Smooth muscle cell (in vitro differentiated cells): ENCODE measurements around the gene MIPOL1. TPM values are rescaled to one million over a fixed set of nuclear protein-coding genes. Genes with fewer than 3 reads are reported as not detected.
"Not testable (repeated sequence)": the region's sequence is repeated elsewhere in the genome, so short reads cannot be mapped to it uniquely, and the experiment has no call there.

Source experiments
- DNase-seq: peaks from one replicate; lab custom pipeline; 2025; ENCODE audit not compliant: unreplicated experiment; lab: John Stamatoyannopoulos, UW
- H2AFZ ChIP-seq: fragments of 200-600 bp; sonication (generic); 2 replicates; pipeline ENCODE4 v1.6.0; 2016; ENCODE audit warnings: antibody characterized with exemption, low read depth, mild to moderate bottlenecking
- H3F3A ChIP-seq: fragments of 200-600 bp; sonication (generic); 2 replicates; pipeline ENCODE4 v1.6.0; 2017; ENCODE audit warnings: antibody characterized with exemption, low read depth
- H3K27ac ChIP-seq: fragments of 200-600 bp; sonication (generic); 2 replicates; pipeline ENCODE4 v1.5.1; 2016; ENCODE audit warnings: low read depth, mild to moderate bottlenecking
- H3K27me3 ChIP-seq: fragments of 200-600 bp; sonication (generic); 2 replicates; pipeline ENCODE4 v1.6.1; 2016; ENCODE audit warnings: low read depth, mild to moderate bottlenecking
- H3K36me3 ChIP-seq: fragments of 200-600 bp; sonication (generic); 2 replicates; pipeline ENCODE4 v1.5.1; 2016; ENCODE audit warnings: low read depth
- H3K4me1 ChIP-seq: fragments of 200-600 bp; sonication (generic); 2 replicates; pipeline ENCODE4 v1.5.1; 2016; ENCODE audit warnings: low read depth
- H3K4me2 ChIP-seq: fragments of 200-600 bp; sonication (generic); 2 replicates; pipeline ENCODE4 v1.6.0; 2016; ENCODE audit warnings: mild to moderate bottlenecking
- H3K4me3 ChIP-seq: fragments of 200-600 bp; sonication (generic); 2 replicates; pipeline ENCODE4 v1.5.1; 2016; ENCODE audit warnings: mild to moderate bottlenecking
- H3K79me2 ChIP-seq: fragments of 200-600 bp; sonication (generic); 2 replicates; pipeline ENCODE4 v1.6.0; 2016; ENCODE audit warnings: low read depth, mild to moderate bottlenecking
- H3K9ac ChIP-seq: fragments of 200-600 bp; sonication (generic); 2 replicates; pipeline ENCODE4 v1.6.0; 2016; ENCODE audit warnings: low read depth
- H3K9me3 ChIP-seq: fragments of 200-600 bp; sonication (generic); replicated peaks from 2 replicates; pipeline ENCODE4 v1.5.1; 2016; ENCODE audit warnings: low read depth
- H4K20me1 ChIP-seq: fragments of 200-600 bp; sonication (generic); 2 replicates; pipeline ENCODE4 v1.6.0; 2016; ENCODE audit warnings: low read depth
- CTCF ChIP-seq: fragments of 200-600 bp; sonication (generic); IDR thresholded peaks from 2 replicates; pipeline ENCODE4 v1.5.1; 2017; ENCODE audit warnings: borderline replicate concordance, mild to moderate bottlenecking, antibody characterized with exemption; ENCODE audit not compliant: insufficient read depth, poor library complexity, severe bottlenecking
- WGBS: methylation state at CpG from one replicate; pipeline ENCODE4 v1.1.7; 2016; ENCODE audit warnings: low lambda C conversion rate; 5-methylcytosine and 5-hydroxymethylcytosine counted together
- polyA plus RNA-seq: library from polyadenylated mRNA; unstranded; fragments of >200 nt; fragmentation: Nextera tagmentation; extraction: Ambion mirVana; gene quantifications from 2 replicates; pipeline ENCODE4 v1.2.1, GENCODE V29; 2016
- total RNA-seq: library from RNA; depleted of rRNA; stranded (reverse); fragments of >200 nt; gene quantifications from 2 replicates; pipeline ENCODE4 v1.2.3, GENCODE V29; 2014

MIPOL1 gene
- total and polyA plus RNA-seq, 2 experiments from 2014 or later = 3.2 to 5.1 TPM

GRCh38 chr14:37157987-37158386 is 39.8 kb upstream of the MIPOL1 start:
- Histone ChIP-seq H3K4me3 (no peak overlapping the region), H3K27ac (no peak overlapping the region), H3K27me3 (peaks cover 3% of the 10 kb centered on the region), H4K20me1 (no peaks in the 10 kb centered on the region), H3K9ac (no peak overlapping the region), H3K4me1 (no peaks in the 10 kb centered on the region), H3K9me3 (no peaks in the 10 kb centered on the region), H2AFZ (no peak overlapping the region), H3F3A (no peaks in the 10 kb centered on the region), H3K36me3 (no peaks in the 10 kb centered on the region), H3K79me2 (no peaks in the 10 kb centered on the region), H3K4me2 (no peak overlapping the region)
- 86% methylated on average over 2 of the region's 2 CpGs for WGBS
- DNase-seq = no peak
- no peak for TF ChIP-seq CTCF

GRCh38 chr14:37162307-37162706 is 35.4 kb upstream of the MIPOL1 start:
- not testable (repeated sequence) for H3K4me3 ChIP-seq, H3K9me3 ChIP-seq, H3K36me3 ChIP-seq, H3F3A ChIP-seq, H4K20me1 ChIP-seq, H3K4me1 ChIP-seq, H3K4me2 ChIP-seq, H3K27ac ChIP-seq, H2AFZ ChIP-seq, H3K79me2 ChIP-seq, H3K9ac ChIP-seq, DNase-seq, H3K27me3 ChIP-seq
- WGBS = 100% methylated on average over 2 of the region's 2 CpGs

GRCh38 chr14:37165794-37166193 is 31.9 kb upstream of the MIPOL1 start:
- Histone ChIP-seq H3K36me3 (no peaks in the 10 kb centered on the region), H3K27me3 (no peaks in the 10 kb centered on the region), H4K20me1 (no peaks in the 10 kb centered on the region), H3K9me3 (no peaks in the 10 kb centered on the region), H3K27ac (no peak overlapping the region), H3F3A (no peaks in the 10 kb centered on the region), H3K4me3 (no peak overlapping the region), H3K4me1 (no peaks in the 10 kb centered on the region), H3K4me2 (no peak overlapping the region), H3K9ac (no peak overlapping the region), H3K79me2 (no peaks in the 10 kb centered on the region), H2AFZ (no peak overlapping the region)
- TF ChIP-seq CTCF = no peak
- 84% methylated on average over 3 of the region's 3 CpGs for WGBS
- DNase-seq = no peak

- Histone ChIP-seq H3K27ac (no peak overlapping the region), H3K9ac (no peak overlapping the region), H3K4me1 (no peaks in the 10 kb centered on the region), H3K4me3 (no peak overlapping the region), H4K20me1 (no peaks in the 10 kb centered on the region), H3K4me2 (no peak overlapping the region), H3K27me3 (no peaks in the 10 kb centered on the region), H3K36me3 (no peaks in the 10 kb centered on the region), H3K79me2 (no peaks in the 10 kb centered on the region), H2AFZ (no peak overlapping the region), H3F3A (no peaks in the 10 kb centered on the region), H3K9me3 (no peaks in the 10 kb centered on the region)
- WGBS = 76% methylated on average over 10 of the region's 10 CpGs
- TF ChIP-seq CTCF = no peak
- no peak for DNase-seq
Observed at GRCh38 chr14:37167151-37168047, 30.3 kb upstream of the MIPOL1 start.
